GM04503 (cell line): ENCODE measurements around the gene SRPK2.
"Not testable (repeated sequence)": the region's sequence is repeated elsewhere in the genome, so short reads cannot be mapped to it uniquely, and the experiment has no call there.

Source experiments
- DNase-seq: peaks from one replicate; pipeline ENCODE4 v3.0.0-alpha.2; 2012; ENCODE audit warnings: low read depth

SRPK2 gene

GRCh38 chr7:105267244-105267643, 121.5 kb downstream of the SRPK2 start:
- no peak for DNase-seq

GRCh38 chr7:105264707-105265106, 124.0 kb downstream of the SRPK2 start:
- no peak for DNase-seq

- DNase-seq = no peak
Measured at GRCh38 chr7:105261689-105262088, 127.0 kb downstream of the SRPK2 start.

- not testable (repeated sequence) for DNase-seq
Measured at GRCh38 chr7:105260201-105260871, 128.4 kb downstream of the SRPK2 start.

- not testable (repeated sequence) for DNase-seq
Measured at GRCh38 chr7:105258919-105259318, 129.8 kb downstream of the SRPK2 start.

- DNase-seq = no peak
Measured at GRCh38 chr7:105257338-105257737, 131.4 kb downstream of the SRPK2 start.

- no peak for DNase-seq
Measured at GRCh38 chr7:105256761-105257231, 131.9 kb downstream of the SRPK2 start.

- no peak for DNase-seq
Measured at GRCh38 chr7:105250706-105251105, 138.0 kb downstream of the SRPK2 start.

- no peak for DNase-seq
Measured at GRCh38 chr7:105250239-105250638, 138.5 kb downstream of the SRPK2 start.

GRCh38 chr7:105249216-105249615, 139.5 kb downstream of the SRPK2 start:
- DNase-seq = no peak

- no peak for DNase-seq
Measured at GRCh38 chr7:105246679-105247078, 142.0 kb downstream of the SRPK2 start.

- DNase-seq = no peak
Measured at GRCh38 chr7:105246256-105246655, 142.5 kb downstream of the SRPK2 start.

GRCh38 chr7:105245398-105246114, 143.2 kb downstream of the SRPK2 start:
- no peak for DNase-seq

GRCh38 chr7:105244594-105244993, 144.1 kb downstream of the SRPK2 start:
- DNase-seq = no peak

- DNase-seq = no peak
Measured at GRCh38 chr7:105241198-105241597, 147.5 kb downstream of the SRPK2 start.

- DNase-seq = no peak
Measured at GRCh38 chr7:105238198-105238765, 150.4 kb downstream of the SRPK2 start.

GRCh38 chr7:105234886-105235285, 153.8 kb downstream of the SRPK2 start:
- no peak for DNase-seq

GRCh38 chr7:105232829-105233291, 155.9 kb downstream of the SRPK2 start:
- not testable (repeated sequence) for DNase-seq

- DNase-seq = no peak
Measured at GRCh38 chr7:105230486-105230885, 158.2 kb downstream of the SRPK2 start.

GRCh38 chr7:105229641-105230040, 159.1 kb downstream of the SRPK2 start:
- no peak for DNase-seq

- DNase-seq = no peak
Measured at GRCh38 chr7:105228555-105228954, 160.2 kb downstream of the SRPK2 start.

- DNase-seq = no peak
Measured at GRCh38 chr7:105227391-105227790, 161.3 kb downstream of the SRPK2 start.
